Measurements from ENCODE around the gene WDR35. TPM values are rescaled to one million over a fixed set of nuclear protein-coding genes. Genes with fewer than 3 reads are reported as not detected.
"Not testable (repeated sequence)": the region's sequence is repeated elsewhere in the genome, so short reads cannot be mapped to it uniquely, and the experiment has no call there.

Gene WDR35
- total RNA-seq, 1 donor from 2014 or later, result 26.5 TPM

DNA sequence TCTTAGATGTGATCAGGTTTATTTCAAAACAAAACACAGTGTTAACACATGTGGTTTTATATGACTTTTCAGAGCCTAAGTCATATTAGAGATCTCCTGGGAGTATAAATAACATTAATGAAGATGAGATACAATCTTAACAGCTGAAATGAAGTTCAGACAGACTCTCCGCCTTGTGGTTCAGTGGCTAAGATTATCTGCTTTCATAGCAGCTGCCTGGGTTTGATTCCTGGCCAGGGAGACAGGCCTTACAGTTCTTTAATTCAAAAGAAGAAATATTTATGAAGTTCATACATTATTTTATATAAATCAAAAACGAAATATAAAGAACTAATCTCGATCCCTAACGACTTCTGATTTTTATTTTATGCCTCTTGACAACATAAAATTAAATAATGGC is 52.9 kb downstream of the WDR35 start:
- no peak for DNase-seq

DNA sequence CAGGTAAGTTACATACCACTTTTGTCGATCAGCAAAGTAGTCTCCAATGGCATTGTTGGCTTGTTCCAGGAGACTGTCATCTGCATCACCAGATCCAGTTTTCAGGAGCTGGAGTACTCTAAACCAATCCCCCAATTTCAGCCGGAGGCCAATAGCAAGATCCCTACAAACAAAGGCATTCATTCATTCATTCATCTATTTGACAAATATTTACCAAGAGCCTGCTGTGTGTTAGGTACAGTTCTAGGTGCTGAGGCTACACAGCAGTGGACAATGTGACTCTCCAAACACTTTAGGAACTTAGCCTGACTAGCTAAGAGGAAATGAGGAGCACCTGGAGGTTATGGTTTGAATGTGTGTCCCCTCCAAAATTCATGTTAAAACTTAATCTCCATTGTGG is 53.7 kb downstream of the WDR35 start:
- DNase-seq, result no peak

GRCh38 chr2:19933351-19933981 is 56.4 kb downstream of the WDR35 start:
- no peak for DNase-seq

DNA sequence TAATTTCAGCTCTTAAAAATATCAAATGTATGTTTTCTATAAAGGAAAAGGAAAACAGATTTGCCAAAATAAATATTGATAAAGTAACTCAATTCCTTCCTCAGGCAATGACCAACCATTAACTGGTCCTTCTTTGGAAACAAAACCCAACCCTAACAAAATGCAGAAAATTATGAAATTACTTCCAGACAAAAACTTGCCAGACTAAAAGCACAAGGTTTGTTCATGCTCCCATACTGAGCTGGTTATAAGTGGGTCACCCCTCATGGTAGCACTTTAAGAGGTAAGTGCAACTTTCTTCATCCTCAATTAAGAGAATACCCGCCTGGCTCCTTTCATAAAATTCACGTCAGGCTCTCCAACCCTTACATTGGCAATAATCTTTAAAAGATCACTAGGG is 57.0 kb downstream of the WDR35 start:
- DNase-seq, result no peak

DNA sequence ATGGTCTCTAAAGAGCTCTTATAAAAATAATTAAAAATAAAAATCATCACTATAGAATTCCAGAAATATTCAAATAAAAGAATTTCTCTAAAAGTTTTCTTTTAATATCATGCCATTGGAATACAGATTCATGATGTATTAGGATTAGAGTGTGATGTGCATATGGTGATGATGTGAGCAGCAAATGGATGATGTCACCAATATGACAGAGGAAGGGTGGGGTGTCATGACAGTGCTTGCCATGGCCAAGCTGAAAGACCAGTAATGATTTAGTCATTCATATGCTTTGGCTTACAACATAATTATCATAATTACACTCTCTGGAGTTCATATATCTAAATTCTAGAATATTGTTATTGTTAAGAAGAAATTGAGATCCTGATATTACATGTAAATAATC is 60.7 kb downstream of the WDR35 start:
- no peak for DNase-seq

- not testable (repeated sequence) for DNase-seq
These were observed 62.1 kb downstream of the WDR35 start for GRCh38 chr2:19927816-19928215.

DNA sequence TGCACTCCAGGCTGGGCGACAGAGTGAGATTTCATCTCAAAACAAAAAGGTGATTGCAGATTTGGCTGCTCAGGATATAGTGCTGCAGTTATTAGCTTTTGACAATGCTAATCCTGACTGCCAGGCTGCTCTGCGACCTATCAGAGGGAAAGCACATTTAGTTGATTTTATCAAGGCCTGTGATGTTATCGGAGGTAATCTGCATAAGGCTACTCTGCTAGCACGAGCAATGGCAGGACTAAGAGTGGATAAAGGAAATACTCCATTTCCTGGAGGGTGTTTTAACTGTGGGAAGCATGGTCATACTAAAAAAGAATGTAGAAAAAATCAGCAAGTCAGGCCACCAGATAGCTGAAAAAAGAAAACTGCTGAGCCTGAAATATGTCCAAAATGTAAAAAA is 65.4 kb downstream of the WDR35 start:
- not testable (repeated sequence) for DNase-seq

DNA sequence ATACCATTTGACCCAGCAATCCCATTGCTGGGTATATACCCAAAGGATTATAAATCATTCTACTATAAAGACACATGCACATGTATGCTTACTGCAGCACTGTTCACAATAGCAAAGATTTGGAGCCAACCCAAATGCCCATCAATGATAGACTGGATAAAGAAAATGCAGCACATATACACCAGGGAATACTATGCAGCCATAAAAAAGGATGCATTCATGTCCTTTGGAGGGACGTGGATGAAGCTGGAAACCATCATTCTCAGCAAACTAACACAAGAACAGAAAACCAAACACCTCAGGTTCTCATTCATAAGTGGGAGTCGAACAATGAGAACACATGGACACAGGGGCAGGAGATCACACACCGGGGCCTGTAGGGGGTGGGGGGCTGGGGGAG is 67.7 kb downstream of the WDR35 start:
- not testable (repeated sequence) for DNase-seq

- DNase-seq, result no peak
These were observed 73.4 kb downstream of the WDR35 start for GRCh38 chr2:19916385-19916950.

DNA sequence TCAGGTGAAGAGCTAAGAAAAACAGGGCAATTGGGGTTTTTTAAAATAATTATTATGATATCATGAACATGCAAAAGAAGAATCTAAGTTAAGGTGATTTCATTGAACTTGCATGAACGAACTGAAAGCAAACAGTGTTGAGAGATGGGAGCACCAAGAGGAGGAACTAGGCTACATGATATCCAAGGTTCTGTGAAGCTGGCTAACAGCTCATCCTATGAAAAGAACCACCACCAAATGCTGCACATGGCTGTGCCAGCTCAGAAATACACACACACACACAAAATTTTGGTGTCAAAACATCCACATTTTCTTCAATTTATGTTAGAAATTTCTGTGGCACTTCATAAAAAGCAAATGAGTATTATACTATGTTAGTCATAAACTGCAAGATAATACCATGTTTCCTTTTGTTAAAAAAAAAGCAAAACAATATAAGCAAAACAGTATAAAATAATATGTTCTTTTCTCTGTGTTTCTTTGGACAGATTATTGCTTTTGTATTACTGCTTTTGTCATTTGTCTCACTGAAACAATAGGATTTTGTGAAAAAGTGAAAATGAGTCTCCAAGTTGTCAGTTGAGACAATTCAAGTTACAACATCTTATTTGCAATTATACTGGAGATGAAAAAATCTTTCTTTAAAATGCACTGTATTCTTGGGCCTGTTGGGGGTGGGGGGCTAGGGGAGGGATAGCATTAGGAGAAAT is 75.5 kb downstream of the WDR35 start:
- DNase-seq, result no peak

DNA sequence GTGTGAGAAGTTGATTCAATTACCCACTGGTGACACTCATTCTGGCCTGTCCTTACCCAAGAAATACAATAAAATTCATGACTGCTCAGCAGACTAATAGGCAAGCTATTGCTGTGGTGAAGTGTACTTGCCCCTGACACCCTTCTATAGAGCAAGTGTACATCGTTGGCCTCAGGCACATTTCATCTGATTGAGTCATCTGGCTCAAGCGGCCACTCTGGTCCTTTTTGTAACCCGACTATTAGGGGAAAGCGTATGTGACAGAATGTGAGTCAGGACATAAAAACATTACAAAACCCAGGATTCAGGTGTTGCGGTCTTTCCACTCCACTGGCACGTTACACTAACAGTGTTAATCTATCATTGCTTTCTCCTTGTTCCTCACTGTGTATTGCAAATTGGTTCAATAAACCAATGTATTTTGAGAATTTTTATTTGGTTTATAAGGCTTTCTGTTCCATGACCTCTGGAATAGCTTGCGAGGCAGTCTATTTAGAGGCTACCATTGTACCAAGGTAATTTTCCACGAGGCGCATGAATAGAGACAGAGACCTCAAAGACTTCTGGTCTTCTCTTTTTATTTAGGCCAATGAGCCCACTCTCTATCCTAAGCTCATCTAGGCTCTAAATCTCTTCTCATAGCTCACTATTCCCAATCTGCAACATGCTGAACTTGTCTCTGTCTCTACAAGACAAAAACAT is 77.9 kb downstream of the WDR35 start:
- DNase-seq, result no peak

DNA sequence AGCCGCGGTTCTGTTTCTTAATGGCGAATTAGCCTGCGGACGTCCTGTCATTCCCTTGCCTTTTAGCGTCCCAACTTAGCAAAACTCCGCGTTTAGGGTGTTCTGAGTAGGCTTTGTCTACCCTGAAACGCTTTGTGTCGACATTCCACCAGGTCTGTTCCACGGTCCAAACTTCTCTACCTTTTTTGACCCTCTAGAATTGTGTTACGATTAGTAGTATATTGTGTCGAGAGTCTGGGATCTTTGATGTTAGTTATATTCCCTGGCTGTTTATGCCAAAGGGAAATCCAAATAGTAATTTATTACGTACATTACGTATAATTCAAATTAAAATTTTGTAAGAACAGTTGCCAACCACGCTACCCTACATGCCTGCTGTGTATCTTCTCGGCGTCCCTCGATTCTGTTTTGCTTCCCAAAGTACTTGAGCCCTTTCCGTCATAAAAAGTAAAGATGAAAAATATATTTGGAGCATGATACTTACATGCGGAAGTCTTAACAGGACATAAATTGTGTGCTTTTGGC is 87.6 kb downstream of the WDR35 start:
- DNase-seq, result no peak

DNA sequence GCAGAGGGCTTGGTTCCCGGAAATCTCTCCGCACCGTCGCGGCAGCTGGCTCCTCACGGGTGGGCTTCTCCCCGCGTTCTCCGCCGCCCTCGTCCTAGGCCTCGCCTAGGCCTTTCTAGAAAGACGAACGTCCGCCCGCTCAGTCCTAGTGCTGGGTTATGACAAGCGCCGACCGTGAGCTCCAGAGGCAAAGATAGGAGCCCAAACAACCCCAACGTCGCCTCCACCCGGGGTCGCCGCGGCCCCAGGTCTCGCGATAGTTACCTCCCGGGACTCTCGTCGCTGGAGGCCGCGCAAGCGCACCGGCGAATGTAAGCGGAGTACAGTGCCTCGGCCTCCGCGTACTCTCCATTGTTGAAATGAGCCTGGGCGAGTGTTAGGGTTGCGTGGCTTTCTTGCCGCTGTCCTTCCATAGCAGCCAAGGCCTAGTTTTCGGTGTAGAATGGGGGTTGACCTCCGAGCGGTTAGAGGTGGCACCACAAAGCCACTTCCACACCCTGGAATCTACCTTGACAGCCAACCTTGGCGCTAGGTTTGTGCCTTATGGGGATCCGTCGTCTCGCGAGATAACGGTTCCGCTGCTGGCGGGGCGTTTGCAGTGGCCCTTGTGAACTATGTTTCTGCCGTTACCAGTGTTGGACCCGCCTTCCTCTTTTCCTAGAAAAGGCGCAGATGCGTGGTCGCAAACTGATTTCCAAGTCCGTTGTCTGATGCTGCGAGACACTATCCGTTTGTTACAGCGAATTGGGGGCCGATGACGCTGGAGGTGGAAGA is 88.3 kb downstream of the WDR35 start, which contains the start of gene TTC32:
TTC32 (minus strand) TSS at position 542 of the 774 bp plus-strand sequence; CDS start at position 413, 129 bp downstream.
- peak; percentile 95 for DNase-seq

GRCh38 chr2:19900931-19901441 is 88.9 kb downstream of the WDR35 start:
- no peak for DNase-seq

DNA sequence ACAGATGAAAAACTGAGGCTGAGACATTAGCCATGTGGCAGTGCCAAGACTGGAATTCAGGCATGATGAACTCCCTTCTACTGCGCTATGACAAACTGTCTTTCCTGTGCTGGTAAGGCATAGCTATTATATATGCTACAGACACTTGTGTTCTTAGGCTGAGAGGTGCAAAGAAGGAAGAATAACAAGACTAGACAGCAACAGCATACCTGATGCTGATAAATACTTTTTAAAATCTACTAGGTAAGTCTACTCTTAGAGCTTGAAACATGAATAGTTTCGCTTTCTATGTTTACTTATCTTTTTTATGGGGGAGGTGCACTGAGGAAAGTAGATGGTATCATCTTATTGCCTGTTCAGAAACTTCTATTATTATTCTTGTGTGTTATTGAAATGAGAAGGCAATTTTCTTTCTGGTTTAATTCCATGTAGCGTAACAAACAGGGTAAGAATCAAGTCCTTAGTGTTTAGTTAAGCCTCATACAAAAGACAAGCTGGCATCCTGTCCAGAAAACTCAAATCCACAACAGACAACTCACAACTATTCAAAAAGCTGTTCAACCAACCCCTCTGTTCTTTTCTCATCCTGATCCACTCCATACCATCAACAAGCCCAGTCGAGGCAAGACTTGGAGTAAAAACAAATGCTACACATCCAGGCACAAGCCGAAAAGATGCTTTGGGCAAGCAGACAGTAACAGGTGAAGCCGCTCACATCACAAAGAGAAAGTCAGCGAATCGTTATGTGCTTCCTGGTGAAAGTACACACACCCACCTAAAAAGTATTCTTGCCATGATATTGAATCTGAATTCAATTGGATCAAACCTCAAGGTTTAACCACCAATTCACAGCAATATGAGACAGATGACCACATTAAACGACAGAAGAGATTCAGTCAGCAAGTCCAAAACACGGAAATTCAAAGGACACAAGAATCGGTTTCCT is 89.6 kb downstream of the WDR35 start:
- DNase-seq, result no peak

- no peak for DNase-seq
These were observed 91.1 kb downstream of the WDR35 start for GRCh38 chr2:19898592-19899329.

DNA sequence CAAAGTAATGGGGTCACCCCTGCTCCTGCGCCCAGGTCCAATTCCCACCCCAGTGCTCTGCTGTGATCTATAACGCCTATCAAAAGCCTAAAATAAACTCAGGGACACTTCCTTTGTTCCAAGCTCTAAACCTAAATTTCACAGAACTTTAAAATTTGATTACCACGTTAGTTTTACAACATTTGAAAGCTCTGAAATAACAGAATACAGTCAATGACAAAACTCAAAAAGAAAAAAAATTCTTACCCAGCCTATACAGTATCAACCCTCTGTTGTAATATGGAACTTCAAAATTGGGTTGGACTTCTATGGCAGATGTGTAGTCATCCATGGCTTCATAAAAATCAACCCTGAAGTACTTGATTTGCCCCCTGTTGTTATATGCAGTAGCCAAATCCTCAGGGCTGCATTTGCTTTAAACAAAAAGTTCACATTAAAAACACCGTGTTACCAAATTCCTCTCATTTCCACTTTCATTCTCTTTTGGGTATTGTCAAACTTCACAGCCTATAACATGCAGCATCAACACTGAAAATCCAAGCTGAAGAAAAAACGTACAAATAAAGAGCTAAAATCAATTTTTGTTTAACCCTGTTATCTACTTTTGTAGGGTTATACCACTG is 92.2 kb downstream of the WDR35 start:
- no peak for DNase-seq

DNA sequence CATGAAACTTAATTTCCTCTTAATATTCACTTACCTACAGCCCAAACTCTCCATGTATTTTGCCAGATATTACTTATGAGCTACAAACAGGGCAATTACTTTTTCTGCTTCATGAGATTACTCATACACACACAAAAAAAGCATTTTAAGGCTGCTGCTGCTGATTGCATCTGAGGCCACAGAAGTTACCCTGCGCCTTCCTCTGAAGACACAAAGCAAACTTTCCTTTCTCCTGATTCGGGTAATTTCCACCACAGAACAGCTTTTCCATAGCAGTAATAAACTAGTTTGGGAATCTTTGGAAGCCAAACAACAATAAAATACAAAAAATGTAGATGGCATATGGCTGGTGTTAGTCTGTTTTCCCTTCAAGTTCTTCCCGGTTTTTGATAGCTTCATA is 94.4 kb downstream of the WDR35 start:
- DNase-seq, result no peak

DNA sequence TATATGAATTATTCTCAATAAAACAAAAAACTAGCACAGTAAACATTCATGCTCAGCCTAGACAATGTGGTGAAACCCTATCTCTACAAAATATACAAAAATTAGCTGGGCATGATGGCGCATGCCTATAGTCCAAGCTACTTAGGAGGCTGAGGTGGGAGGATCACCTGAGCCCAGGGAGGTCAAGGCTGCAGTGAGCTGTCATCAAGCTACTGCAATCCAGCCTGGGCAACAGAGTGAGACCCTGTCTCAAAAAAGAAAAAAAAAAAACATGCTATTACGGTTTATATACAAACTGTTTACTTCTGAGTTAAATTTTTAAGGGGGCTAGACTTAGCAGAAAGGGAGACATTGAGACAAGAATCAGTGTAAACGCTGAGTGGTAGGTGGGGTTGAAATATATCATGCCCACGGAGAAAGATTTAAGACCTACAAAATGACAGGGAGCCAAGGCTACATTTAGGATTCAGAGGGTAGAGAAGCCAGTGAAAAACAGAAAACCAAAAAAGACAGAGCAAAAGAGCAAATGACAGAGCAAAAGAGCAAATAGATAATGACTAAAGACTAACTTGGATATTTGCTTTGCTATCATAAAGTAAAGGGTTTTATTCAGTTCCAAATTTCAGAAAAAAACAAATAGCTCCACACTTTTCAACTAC is 95.6 kb downstream of the WDR35 start:
- no peak for DNase-seq
